ENCODE results near the gene NBEAL2.

Gene NBEAL2

DNA sequence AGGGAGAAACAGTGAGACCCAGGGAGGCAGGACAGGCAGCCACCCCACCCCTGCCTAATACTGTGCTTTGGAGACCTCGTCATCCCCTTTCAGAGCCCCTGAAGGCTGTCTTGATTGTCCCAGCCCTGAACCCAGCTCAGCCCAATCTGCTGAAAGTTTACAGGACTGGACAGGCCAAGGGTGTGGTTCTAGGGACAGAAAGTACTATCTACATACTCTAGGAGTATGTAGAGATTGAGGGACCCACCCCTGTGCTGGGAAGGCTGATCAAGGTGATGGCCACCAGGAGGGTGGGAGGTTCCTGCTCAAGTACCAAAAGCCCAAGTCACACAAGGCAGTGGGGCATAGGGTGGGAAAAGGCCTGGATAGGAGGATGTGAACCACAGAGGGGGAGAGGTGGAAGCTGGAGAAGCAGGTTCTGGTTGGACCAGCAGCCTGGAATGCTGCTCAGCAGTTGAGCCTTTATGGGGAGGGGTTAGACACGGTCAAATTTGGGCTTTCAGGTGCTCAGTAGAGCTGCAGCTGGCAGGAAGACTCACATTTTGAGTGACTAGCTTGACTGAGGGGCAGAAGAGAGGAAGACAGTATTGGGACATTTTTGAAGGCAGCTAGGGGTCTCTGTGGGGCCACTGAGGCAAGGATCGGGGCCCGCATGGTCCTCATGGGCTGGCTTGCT is 6.7 kb downstream of the NBEAL2 start:
- no peaks in the 10 kb centered on the region for H3K9me3 ChIP-seq
- DNase-seq, result no peak
- H3K4me1 ChIP-seq, result no peaks in the 10 kb centered on the region
- no peaks in the 10 kb centered on the region for H3K36me3 ChIP-seq
- TF ChIP-seq, protein P1, sequence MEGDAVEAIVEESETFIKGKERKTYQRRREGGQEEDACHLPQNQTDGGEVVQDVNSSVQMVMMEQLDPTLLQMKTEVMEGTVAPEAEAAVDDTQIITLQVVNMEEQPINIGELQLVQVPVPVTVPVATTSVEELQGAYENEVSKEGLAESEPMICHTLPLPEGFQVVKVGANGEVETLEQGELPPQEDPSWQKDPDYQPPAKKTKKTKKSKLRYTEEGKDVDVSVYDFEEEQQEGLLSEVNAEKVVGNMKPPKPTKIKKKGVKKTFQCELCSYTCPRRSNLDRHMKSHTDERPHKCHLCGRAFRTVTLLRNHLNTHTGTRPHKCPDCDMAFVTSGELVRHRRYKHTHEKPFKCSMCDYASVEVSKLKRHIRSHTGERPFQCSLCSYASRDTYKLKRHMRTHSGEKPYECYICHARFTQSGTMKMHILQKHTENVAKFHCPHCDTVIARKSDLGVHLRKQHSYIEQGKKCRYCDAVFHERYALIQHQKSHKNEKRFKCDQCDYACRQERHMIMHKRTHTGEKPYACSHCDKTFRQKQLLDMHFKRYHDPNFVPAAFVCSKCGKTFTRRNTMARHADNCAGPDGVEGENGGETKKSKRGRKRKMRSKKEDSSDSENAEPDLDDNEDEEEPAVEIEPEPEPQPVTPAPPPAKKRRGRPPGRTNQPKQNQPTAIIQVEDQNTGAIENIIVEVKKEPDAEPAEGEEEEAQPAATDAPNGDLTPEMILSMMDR (IDR thresholded peaks at IDR 0.05; ENCODE audit: low read depth, low read length), result no peak
- H3K4me3 ChIP-seq (ENCODE audit: low read depth, low read length), result no peak overlapping the region
- no peaks in the 10 kb centered on the region for H3K27me3 ChIP-seq

GRCh38 chr3:46986782-46987310 is 7.4 kb downstream of the NBEAL2 start:
- TF ChIP-seq, protein P1 (IDR thresholded peaks at IDR 0.05; ENCODE audit: low read depth, low read length), result no peak
- H3K4me1 ChIP-seq, result no peaks in the 10 kb centered on the region
- H3K9me3 ChIP-seq, result no peaks in the 10 kb centered on the region
- no peaks in the 10 kb centered on the region for H3K36me3 ChIP-seq
- DNase-seq, result no peak
- H3K4me3 ChIP-seq (ENCODE audit: low read depth, low read length), result no peak overlapping the region
- no peaks in the 10 kb centered on the region for H3K27me3 ChIP-seq

DNA sequence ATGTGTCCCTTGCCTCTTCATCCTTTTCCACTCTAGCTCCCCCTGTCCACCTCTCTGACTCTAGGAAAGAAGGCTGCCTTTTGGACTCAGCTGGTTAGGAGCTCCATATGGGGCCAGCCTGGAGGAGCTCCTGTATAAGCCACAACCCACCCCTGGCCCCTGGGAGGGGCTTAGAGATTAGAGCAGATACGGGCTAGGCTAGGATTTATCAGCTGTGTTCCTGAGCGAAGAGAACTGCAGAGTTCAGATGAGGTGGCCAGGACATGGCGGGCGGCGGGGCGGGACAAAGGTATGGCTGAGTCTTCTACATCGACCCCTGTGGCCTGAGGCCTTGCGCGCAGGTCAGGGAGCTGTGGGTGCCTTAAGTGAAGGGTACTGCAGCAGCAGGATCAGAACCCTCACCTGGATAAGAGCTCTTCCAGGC is 7.9 kb downstream of the NBEAL2 start:
- H3K36me3 ChIP-seq, result no peaks in the 10 kb centered on the region
- H3K27me3 ChIP-seq, result no peaks in the 10 kb centered on the region
- TF ChIP-seq, protein P1 (IDR thresholded peaks at IDR 0.05; ENCODE audit: low read depth, low read length), result no peak
- H3K9me3 ChIP-seq, result no peaks in the 10 kb centered on the region
- no peaks in the 10 kb centered on the region for H3K4me1 ChIP-seq
- DNase-seq, result no peak
- H3K4me3 ChIP-seq (ENCODE audit: low read depth, low read length), result no peak overlapping the region

DNA sequence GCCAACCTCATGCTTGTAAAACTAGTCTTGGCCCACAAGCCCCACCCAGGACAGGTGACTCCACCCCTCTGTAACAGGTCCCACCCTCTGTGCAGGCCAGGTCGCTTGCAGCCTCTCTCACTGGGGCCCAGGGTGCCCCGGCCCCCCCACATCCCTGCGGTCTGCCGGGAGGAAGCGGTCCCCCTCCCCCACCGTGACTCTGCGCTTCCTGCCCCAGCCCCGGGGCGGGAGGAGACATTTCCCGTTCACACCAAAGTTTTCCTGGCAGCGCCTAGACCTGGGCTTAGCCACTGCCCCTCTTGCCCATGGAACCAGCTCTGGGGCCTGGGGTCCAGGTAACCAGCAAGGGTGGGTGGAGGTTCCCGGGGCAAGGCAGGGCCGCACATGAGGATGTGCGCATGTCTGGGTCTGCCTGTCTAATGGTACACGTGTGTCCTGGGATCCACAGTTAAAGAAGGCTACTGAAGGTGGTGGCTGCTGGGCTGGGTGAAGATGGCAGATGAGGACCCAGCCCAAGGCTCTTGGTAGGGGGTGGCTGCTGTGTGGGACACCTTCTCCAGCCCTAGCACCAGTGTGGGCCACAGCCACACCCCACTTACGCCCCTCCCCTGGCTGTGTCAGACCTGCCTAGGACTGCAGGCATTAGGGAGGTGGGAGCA is 8.4 kb downstream of the NBEAL2 start:
- Histone ChIP-seq H3K4me1 (no peaks in the 10 kb centered on the region), H3K27me3 (no peaks in the 10 kb centered on the region), H3K4me3 (ENCODE audit: low read depth, low read length) (no peak overlapping the region)

GRCh38 chr3:46988616-46989015 is 9.2 kb downstream of the NBEAL2 start:
- H3K36me3 ChIP-seq, result no peaks in the 10 kb centered on the region
- no peak overlapping the region for H3K4me3 ChIP-seq (ENCODE audit: low read depth, low read length)
- TF ChIP-seq, protein P1 (IDR thresholded peaks at IDR 0.05; ENCODE audit: low read depth, low read length), result no peak
- H3K9me3 ChIP-seq, result no peaks in the 10 kb centered on the region
- H3K4me1 ChIP-seq, result no peaks in the 10 kb centered on the region
- H3K27me3 ChIP-seq, result no peaks in the 10 kb centered on the region
- no peak for DNase-seq

More for the DNA sequence above, 8.4 kb downstream of the NBEAL2 start:
- no peaks in the 10 kb centered on the region for H3K36me3 ChIP-seq
- TF ChIP-seq, protein P1 (IDR thresholded peaks at IDR 0.05; ENCODE audit: low read depth, low read length), result no peak
- DNase-seq, result no peak
- no peaks in the 10 kb centered on the region for H3K9me3 ChIP-seq
